Endothelial cell of umbilical vein (primary cell): ENCODE results near the gene CCL4. TPM values are rescaled to one million over a fixed set of nuclear protein-coding genes. Genes with fewer than 3 reads are reported as not detected.

Experiments
- BruUV-seq: library from RNA; stranded (reverse); fragments of 400-500 nt; replicated peaks from 2 replicates; lab custom pipeline; 2021; lab: Mats Ljungman, UMichigan
- CTCF ChIA-PET: fragments of 300-600, 350-600 bp; sonication (Branson Sonifier 250); formaldehyde crosslinking; loops from one replicate; lab custom pipeline; 2021; ENCODE audit warnings: antibody characterized with exemption, inconsistent platforms; lab: Charles Lee
- POLR2A ChIA-PET: fragments of 300-600, 350-600 bp; sonication (Branson Sonifier 250); formaldehyde crosslinking; loops from one replicate; lab custom pipeline; 2021; ENCODE audit warnings: antibody characterized with exemption, inconsistent platforms; lab: Charles Lee
- DNase-seq: peaks from one replicate; pipeline ENCODE4 v3.0.0-alpha.2; 2011; ENCODE audit warnings: low read depth, low spot score
- FAIRE-seq: peaks from 2 replicates; lab custom pipeline; 2011; peaks lifted over from hg19 to GRCh38; lab: Jason Lieb, UNC
- H2AFZ ChIP-seq: 2 replicates; pipeline ENCODE4 v1.6.0; 2012; ENCODE audit warnings: low read depth, low read length, control low read depth, inconsistent platforms
- H3K27ac ChIP-seq: 2 replicates; pipeline ENCODE4 v1.5.1; 2011; ENCODE audit warnings: low read depth, mild to moderate bottlenecking, control low read depth, low read length, moderate library complexity; ENCODE audit not compliant: insufficient read depth
- H3K27me3 ChIP-seq, 2 experiments: 2 replicates each; pipeline versions ENCODE4 v1.6.0 to v1.6.1; 2011; ENCODE audit warnings: low read length in 2 of 2, mixed read lengths in 1 of 2; ENCODE audit not compliant: control insufficient read depth in 2 of 2, insufficient read depth in 2 of 2
- H3K36me3 ChIP-seq, 2 experiments: 2 replicates in 1 of 2; 3 replicates in 1 of 2; pipeline ENCODE4 v1.5.1; 2011; ENCODE audit warnings: low read length in 2 of 2, mild to moderate bottlenecking in 1 of 2, moderate library complexity in 1 of 2; ENCODE audit not compliant: control insufficient read depth in 2 of 2, insufficient read depth in 2 of 2; ENCODE audit errors: extremely low read depth in 1 of 2
- H3K4me1 ChIP-seq: 3 replicates; pipeline ENCODE4 v1.5.1; 2011; ENCODE audit warnings: mild to moderate bottlenecking, low read length; ENCODE audit not compliant: control insufficient read depth, insufficient read depth; ENCODE audit errors: extremely low read depth
- H3K4me2 ChIP-seq: 2 replicates; pipeline ENCODE4 v1.6.1; 2011; ENCODE audit warnings: low read length, control low read depth, mixed read lengths; ENCODE audit not compliant: insufficient read depth
- H3K4me3 ChIP-seq, 3 experiments: fragments of 200-600 bp in 1 of 3; sonication (generic), shearing (Covaris generic) in 1 of 3; replicated peaks in 1 of 3; 2 replicates each; pipeline ENCODE4 v1.5.1; 2011 to 2016; ENCODE audit warnings: control low read depth in 3 of 3, low read length in 3 of 3, mild to moderate bottlenecking in 2 of 3, inconsistent platforms in 1 of 3, low read depth in 1 of 3, moderate library complexity in 1 of 3; ENCODE audit not compliant: insufficient read depth in 1 of 3
- H3K79me2 ChIP-seq: 2 replicates; pipeline ENCODE4 v1.6.0; 2012; ENCODE audit warnings: low read length, inconsistent platforms; ENCODE audit not compliant: control insufficient read depth, insufficient read depth
- H3K9ac ChIP-seq: replicated peaks from 2 replicates; pipeline ENCODE3; 2011; ENCODE audit warnings: low read length, control low read depth; ENCODE audit not compliant: insufficient read depth; ENCODE audit errors: extremely low read depth
- H3K9me1 ChIP-seq: replicated peaks from 3 replicates; pipeline ENCODE4 v1.6.0; 2011; ENCODE audit warnings: mild to moderate bottlenecking, low read length; ENCODE audit not compliant: control insufficient read depth, insufficient read depth; ENCODE audit errors: extremely low read depth
- H3K9me3 ChIP-seq: replicated peaks from 2 replicates; pipeline ENCODE4 v1.5.1; 2012; ENCODE audit warnings: low read length, inconsistent platforms; ENCODE audit not compliant: control insufficient read depth, insufficient read depth
- H4K20me1 ChIP-seq: replicated peaks from 2 replicates; pipeline ENCODE3; 2011; ENCODE audit warnings: mild to moderate bottlenecking, low read length; ENCODE audit not compliant: control insufficient read depth, insufficient read depth; ENCODE audit errors: extremely low read depth
- EZH2 ChIP-seq: IDR thresholded peaks from 2 replicates; pipeline ENCODE4 v1.6.1; 2012; ENCODE audit warnings: borderline replicate concordance, low read depth, mild to moderate bottlenecking, moderate library complexity, low read length, inconsistent platforms; ENCODE audit not compliant: severe bottlenecking
- FOS ChIP-seq: IDR thresholded peaks from 2 replicates; pipeline ENCODE4 v1.6.1; 2011; ENCODE audit warnings: mild to moderate bottlenecking, low read length, moderate library complexity, borderline replicate concordance; ENCODE audit not compliant: insufficient read depth
- GATA2 ChIP-seq: IDR thresholded peaks from 2 replicates; pipeline ENCODE4 v1.7.0; 2011; ENCODE audit warnings: low read depth, mild to moderate bottlenecking, moderate library complexity, mixed read lengths, low read length; ENCODE audit not compliant: insufficient read length, insufficient read depth
- JUN ChIP-seq: IDR thresholded peaks from 2 replicates; pipeline ENCODE4 v1.6.1; 2011; ENCODE audit warnings: borderline replicate concordance, low read depth; ENCODE audit not compliant: insufficient read length, insufficient read depth
- MYC ChIP-seq: IDR thresholded peaks from one replicate; pipeline ENCODE4 v1.6.1; 2011; ENCODE audit warnings: mild to moderate bottlenecking, low read depth, low read length
- POLR2A ChIP-seq: IDR thresholded peaks from 2 replicates; pipeline ENCODE4 v1.6.1; 2012; ENCODE audit warnings: low read depth, mild to moderate bottlenecking, control low read depth, low read length
- POLR2AphosphoS5 ChIP-seq: IDR thresholded peaks from 2 replicates; pipeline ENCODE4 v1.6.1; 2012; ENCODE audit warnings: low read depth, mild to moderate bottlenecking, control low read depth, low read length, moderate library complexity; ENCODE audit not compliant: insufficient read depth
- dilution Hi-C: fragments of 300-500 bp; cut with MboI; formaldehyde crosslinking; loops from one replicate; pipeline ENCODE4 v1.15.0; 2019; ENCODE audit warnings: low sequenced_read_pairs; ENCODE audit not compliant: extremely low pct_ligation_motif_present
- intact Hi-C: fragments of 100-400 bp; cut with micrococcal nuclease; formaldehyde crosslinking; loops from one replicate; pipeline ENCODE4 v1.10.0; 2022
- polyA plus RNA-seq, 4 experiments: library from polyadenylated mRNA; depleted of rRNA in 3 of 4; stranded (reverse) in 3 of 4; unstranded in 1 of 4; fragments of >200 nt; gene quantifications; 2 replicates each; pipeline versions ENCODE4 v1.2.1 to v1.2.3, GENCODE V29; 2011 to 2012; ENCODE audit warnings: missing spikeins in 1 of 4
- total RNA-seq: library from RNA; stranded (reverse); gene quantifications from 2 replicates; pipeline ENCODE4 v1.2.3, GENCODE V29; 2021
- TF ChIP-seq, protein P1 (sequence below), 2 donors: IDR thresholded peaks; 1 replicate in 1 of 2; 2 replicates in 1 of 2; pipeline ENCODE4 v1.5.1; 2011; ENCODE audit warnings: low read length in 2 of 2, mild to moderate bottlenecking in 2 of 2, moderate library complexity in 2 of 2, control low read depth in 1 of 2, inconsistent platforms in 1 of 2, low read depth in 1 of 2; ENCODE audit not compliant: insufficient read depth in 1 of 2; ENCODE audit errors: extremely low read depth in 1 of 2
- TF ChIP-seq, protein P2 (sequence below): IDR thresholded peaks from 2 replicates; pipeline ENCODE4 v1.6.1; 2011; ENCODE audit not compliant: insufficient read depth, insufficient read length

CCL4 gene
- total and polyA plus RNA-seq, 2 donors (not counting 3 experiments of a cell fraction or from before 2014, with no cell fraction given): not detected

- no peaks in the 10 kb centered on the region for H3K4me1 ChIP-seq
- dilution Hi-C loops: no loop called here
- H3K36me3 ChIP-seq: no peaks in the 10 kb centered on the region
- H3K9ac ChIP-seq: no peak overlapping the region
- intact Hi-C loops: no loop called here
- no peaks in the 10 kb centered on the region for H3K27me3 ChIP-seq
- CTCF ChIA-PET: interaction anchor here (1.0 kb wide), 1 partner anchor 51 kb away, joined by 3 read pairs; no protein-coding TSS in a partner anchor
- POLR2A ChIA-PET: no interaction called here
- FAIRE-seq (no peak), DNase-seq (no peak)
- no peak overlapping the region for H3K4me2 ChIP-seq
- H3K9me3 ChIP-seq: no peaks in the 10 kb centered on the region
- no peaks in the 10 kb centered on the region for H3K9me1 ChIP-seq
- TF ChIP-seq GATA2: no peak
- TF ChIP-seq MYC: no peak
- no peak for TF ChIP-seq EZH2
- no peak for TF ChIP-seq POLR2A
- TF ChIP-seq, protein P1, sequence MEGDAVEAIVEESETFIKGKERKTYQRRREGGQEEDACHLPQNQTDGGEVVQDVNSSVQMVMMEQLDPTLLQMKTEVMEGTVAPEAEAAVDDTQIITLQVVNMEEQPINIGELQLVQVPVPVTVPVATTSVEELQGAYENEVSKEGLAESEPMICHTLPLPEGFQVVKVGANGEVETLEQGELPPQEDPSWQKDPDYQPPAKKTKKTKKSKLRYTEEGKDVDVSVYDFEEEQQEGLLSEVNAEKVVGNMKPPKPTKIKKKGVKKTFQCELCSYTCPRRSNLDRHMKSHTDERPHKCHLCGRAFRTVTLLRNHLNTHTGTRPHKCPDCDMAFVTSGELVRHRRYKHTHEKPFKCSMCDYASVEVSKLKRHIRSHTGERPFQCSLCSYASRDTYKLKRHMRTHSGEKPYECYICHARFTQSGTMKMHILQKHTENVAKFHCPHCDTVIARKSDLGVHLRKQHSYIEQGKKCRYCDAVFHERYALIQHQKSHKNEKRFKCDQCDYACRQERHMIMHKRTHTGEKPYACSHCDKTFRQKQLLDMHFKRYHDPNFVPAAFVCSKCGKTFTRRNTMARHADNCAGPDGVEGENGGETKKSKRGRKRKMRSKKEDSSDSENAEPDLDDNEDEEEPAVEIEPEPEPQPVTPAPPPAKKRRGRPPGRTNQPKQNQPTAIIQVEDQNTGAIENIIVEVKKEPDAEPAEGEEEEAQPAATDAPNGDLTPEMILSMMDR (IDR thresholded peaks at IDR 0.05; ENCODE audit: extremely low read depth in 1 of 2, insufficient read depth in 1 of 2, low read depth in 1 of 2, low read length in 2 of 2): no peak
- TF ChIP-seq JUN: no peak
- no peak for TF ChIP-seq POLR2AphosphoS5
- TF ChIP-seq, protein P2, sequence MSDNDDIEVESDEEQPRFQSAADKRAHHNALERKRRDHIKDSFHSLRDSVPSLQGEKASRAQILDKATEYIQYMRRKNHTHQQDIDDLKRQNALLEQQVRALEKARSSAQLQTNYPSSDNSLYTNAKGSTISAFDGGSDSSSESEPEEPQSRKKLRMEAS: no peak
- no peak for TF ChIP-seq FOS
- H2AFZ ChIP-seq: no peak overlapping the region
- BruUV-seq: no TSS peak
- no peak overlapping the region for H3K4me3 ChIP-seq
- no peaks in the 10 kb centered on the region for H4K20me1 ChIP-seq
- H3K79me2 ChIP-seq: no peaks in the 10 kb centered on the region
- H3K27ac ChIP-seq: no peak overlapping the region
Observed at GRCh38 chr17:36123431-36123830, 19.8 kb downstream of the CCL4 start.
